ENCODE results near the gene NPAS3. TPM values are rescaled to one million over a fixed set of nuclear protein-coding genes. Genes with fewer than 3 reads are reported as not detected.

The NPAS3 gene
- total and polyA plus RNA-seq, 4 donors = 0.07 to 0.09 (median 0.08) TPM; not detected in 1

- Histone ChIP-seq H3K9me3 (ENCODE audit: control insufficient read depth in 4 of 4, low read length in 3 of 4) (no peaks in the 10 kb centered on the region), H3K4me3 (ENCODE audit: low read depth in 1 of 3, low read length in 3 of 3) (no peak overlapping the region), H3K4me1 (ENCODE audit: control insufficient read depth in 4 of 4, insufficient read depth in 4 of 4, low read length in 3 of 4) (no peaks in the 10 kb centered on the region), H3K27ac (ENCODE audit: low read depth in 1 of 2, low read length in 2 of 2) (no peak overlapping the region), H3K9ac (ENCODE audit: low read depth in 1 of 2, low read length in 2 of 2) (no peak overlapping the region), H3K36me3 (ENCODE audit: control insufficient read depth in 4 of 4, insufficient read depth in 3 of 4, low read depth in 1 of 4, low read length in 3 of 4) (no peaks in the 10 kb centered on the region), H3K27me3 (ENCODE audit: control insufficient read depth in 4 of 4, insufficient read depth in 4 of 4, low read length in 3 of 4) (no peaks in the 10 kb centered on the region)
- 61% methylated on average over 6 of the region's 6 CpGs for WGBS
- no peak for DNase-seq (ENCODE audit: low spot score)
- TF ChIP-seq YY1 (IDR thresholded peaks at IDR 0.05) (no peak), FOXA2 (IDR thresholded peaks at IDR 0.05) (no peak)
Observed at GRCh38 chr14:33851366-33851765, 912.7 kb downstream of the NPAS3 start.

GRCh38 chr14:33851931-33852330 is 913.3 kb downstream of the NPAS3 start:
- Histone ChIP-seq H3K9ac (ENCODE audit: low read depth in 1 of 2, low read length in 2 of 2) (no peak overlapping the region), H3K36me3 (ENCODE audit: control insufficient read depth in 4 of 4, insufficient read depth in 3 of 4, low read depth in 1 of 4, low read length in 3 of 4) (no peaks in the 10 kb centered on the region), H3K4me1 (ENCODE audit: control insufficient read depth in 4 of 4, insufficient read depth in 4 of 4, low read length in 3 of 4) (no peaks in the 10 kb centered on the region), H3K27me3 (ENCODE audit: control insufficient read depth in 4 of 4, insufficient read depth in 4 of 4, low read length in 3 of 4) (no peaks in the 10 kb centered on the region), H3K9me3 (ENCODE audit: control insufficient read depth in 4 of 4, low read length in 3 of 4) (no peaks in the 10 kb centered on the region), H3K4me3 (ENCODE audit: low read depth in 1 of 3, low read length in 3 of 3) (no peak overlapping the region), H3K27ac (ENCODE audit: low read depth in 1 of 2, low read length in 2 of 2) (no peak overlapping the region)
- DNase-seq (ENCODE audit: low spot score) = no peak
- TF ChIP-seq HNF4G (IDR thresholded peaks at IDR 0.05) = no peak
- TF ChIP-seq NR2F2 (IDR thresholded peaks at IDR 0.05) = no peak
- no peak for TF ChIP-seq EGR1 (IDR thresholded peaks at IDR 0.05; ENCODE audit: low read depth in 2 of 2)
- TF ChIP-seq MAX (IDR thresholded peaks at IDR 0.05) = no peak
- TF ChIP-seq RAD21 (IDR thresholded peaks at IDR 0.05) = no peak
- TF ChIP-seq REST (IDR thresholded peaks at IDR 0.05) = no peak
- no peak for TF ChIP-seq GABPA (IDR thresholded peaks at IDR 0.05 in 1 of 2, conservative IDR thresholded peaks at IDR 0.05 in 1 of 2)
- no peak for TF ChIP-seq JUND (IDR thresholded peaks at IDR 0.05)
- TF ChIP-seq TAF1 (conservative IDR thresholded peaks at IDR 0.05) = no peak
- no peak for TF ChIP-seq HNF4A (conservative IDR thresholded peaks at IDR 0.05)
- no peak for TF ChIP-seq CTCF (IDR thresholded peaks at IDR 0.05; ENCODE audit: low read depth, low read length, missing input control)
- TF ChIP-seq FOXA1 (IDR thresholded peaks at IDR 0.05) = no peak
- no peak for TF ChIP-seq SP1 (IDR thresholded peaks at IDR 0.05)
- no peak for TF ChIP-seq ATF3 (IDR thresholded peaks at IDR 0.05)
- TF ChIP-seq ZBTB33 (IDR thresholded peaks at IDR 0.05) = no peak
- TF ChIP-seq FOXA2 (IDR thresholded peaks at IDR 0.05) = no peak
- 61% methylated on average over 5 of the region's 5 CpGs for WGBS

Measured in liver (tissue), 9 donors.